Measurements from ENCODE around the gene NKD2.
A peak's percentile ranks its signal among the peaks of the same experiment; 100 is the strongest.
"Not testable (repeated sequence)": the region's sequence is repeated elsewhere in the genome, so short reads cannot be mapped to it uniquely, and the experiment has no call there.

Gene NKD2

DNA sequence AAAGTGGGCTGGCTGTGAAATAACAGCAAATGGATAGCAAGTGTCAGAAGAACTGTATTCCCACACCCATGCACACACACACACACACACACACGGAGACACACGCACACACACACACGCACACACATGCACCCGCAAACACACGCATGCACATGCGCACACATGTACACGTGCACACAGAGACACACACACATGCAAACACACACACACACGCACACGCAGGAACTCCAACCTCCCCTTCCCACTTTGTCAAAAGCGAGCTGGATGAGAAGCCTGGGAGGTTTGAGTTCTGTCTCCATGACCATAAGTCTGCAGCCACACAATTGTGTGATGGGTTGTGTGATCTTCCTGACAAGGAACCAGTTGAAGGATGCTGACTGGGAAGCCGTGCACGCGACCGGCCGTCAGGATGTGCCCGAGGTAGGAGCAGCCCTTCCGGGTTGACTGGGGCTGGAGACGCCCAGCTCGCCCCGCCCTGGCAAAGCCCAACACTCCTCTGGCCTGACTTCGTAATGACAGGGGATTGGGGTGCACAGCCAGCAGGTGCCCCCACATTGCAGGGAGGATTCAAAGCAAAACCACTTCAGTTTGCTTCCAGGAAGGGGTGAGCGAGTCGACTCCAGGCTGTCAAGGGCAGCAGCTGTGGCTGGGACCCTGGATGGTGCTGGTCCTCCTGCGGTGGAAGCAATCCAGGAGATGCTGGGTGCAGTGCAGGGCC lies 29.3 kb upstream of the NKD2 start:
- DNase-seq: no peak

DNA sequence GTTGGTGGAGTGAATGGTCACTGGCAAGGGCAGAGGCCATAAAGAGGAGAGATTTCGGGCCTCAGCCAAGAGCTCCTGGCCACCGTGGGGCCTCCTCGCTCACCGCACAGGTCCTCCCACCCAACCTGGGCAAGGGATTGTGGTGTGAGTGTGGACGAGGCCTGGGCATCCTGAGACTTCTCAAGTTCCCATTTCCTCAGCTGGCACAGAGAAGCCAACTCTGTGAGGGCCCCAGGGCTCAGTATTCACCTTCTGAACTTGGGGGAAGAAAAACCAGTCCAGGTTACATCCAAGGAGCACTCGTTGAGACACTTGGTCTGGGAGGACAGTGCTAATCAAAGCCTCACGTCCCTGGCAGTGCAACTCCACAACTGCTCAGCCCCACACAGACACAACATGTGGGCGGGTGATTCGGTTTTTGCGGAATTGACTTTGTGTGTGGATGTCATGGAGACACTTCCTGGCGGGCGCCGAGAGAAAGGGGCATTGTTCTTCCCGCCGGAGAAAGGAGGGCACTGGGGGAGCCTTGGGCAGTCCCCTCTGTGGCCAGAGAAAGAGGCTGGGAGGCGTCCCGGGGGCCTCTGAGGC lies 28.5 kb upstream of the NKD2 start:
- no peak for DNase-seq

DNA sequence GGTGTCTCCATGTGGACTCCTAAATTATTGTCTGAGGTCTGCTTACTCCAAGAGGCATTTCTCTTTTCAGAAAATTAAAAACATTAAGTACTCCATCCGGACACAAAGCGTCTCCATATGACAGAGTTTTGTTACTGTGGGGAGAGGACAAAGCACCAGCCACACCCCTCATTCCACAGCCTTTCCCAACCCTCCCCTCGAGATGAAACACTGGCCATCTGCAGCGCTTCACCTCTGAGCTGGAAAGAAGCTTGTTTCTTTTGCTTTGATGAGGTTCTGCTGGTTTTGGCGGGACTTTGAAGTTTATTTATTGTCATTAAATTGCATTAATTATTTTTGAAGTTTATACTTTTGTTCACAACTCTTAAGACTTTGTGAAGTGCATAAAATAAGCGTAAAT lies 27.6 kb upstream of the NKD2 start:
- DNase-seq: peak in 1 of 2 experiments; percentile 49

DNA sequence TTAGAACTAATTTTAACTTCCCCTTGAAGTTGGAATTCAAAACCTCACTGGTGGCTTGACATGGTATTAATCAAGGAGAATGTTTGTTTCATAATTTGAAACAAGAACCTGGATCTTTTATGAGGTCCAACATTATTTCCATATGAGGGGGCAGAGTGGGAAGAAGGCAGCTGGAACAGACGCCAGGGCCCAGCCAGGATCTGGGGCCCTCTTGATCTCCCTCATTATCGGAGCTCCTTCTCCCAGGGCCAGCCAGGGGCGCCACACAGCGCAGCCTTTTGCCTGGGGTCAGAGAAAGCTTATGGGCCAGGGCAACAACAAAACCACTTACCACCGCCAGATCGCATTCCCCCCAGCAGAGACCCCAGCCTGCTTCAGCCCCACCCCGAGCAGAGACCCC lies 27.1 kb upstream of the NKD2 start:
- DNase-seq: no peak

DNA sequence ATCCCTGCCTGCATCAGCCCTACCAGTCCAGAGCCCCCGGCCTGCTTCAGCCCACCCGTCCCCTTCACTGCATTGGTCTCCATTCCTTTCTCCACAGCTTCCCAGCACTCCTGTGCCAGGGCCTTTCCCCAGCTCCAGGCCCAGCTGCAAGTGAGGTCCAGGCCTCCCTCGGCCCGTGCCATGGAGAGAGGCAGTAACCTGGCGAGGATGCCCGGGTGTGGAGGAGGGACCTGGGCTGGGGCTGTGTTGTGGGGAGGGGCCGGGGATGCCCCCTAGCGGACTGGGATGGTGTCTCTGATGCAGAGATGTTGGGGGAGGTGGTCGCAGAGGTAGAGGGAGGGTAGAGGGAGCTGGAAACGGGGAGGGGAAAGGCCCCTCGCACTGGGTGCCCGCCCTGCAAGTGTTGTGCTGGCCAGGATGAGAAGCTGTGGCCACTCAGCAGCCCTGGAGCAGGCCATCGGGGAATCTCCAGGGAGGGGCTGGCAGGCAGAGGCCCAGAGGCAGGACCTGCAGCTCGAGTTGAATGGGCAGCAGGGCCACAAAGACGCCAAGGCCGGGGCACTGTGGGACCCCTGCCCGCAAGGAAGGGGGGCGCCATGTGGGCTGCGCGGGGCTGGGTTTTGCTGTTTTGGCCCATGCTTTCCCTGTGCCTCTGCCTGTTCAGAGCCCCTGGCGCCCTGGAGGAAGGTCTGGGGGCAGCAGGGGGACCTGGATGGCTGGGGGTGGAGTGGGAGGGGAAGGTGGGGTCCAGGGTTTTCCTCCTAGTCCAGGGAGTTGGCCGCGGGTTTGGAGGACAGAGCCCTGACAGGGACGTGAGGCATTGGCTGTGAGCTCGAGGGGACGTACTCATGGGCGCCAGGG lies 26.0 kb upstream of the NKD2 start:
- peak in 1 of 2 experiments; percentile 44 for DNase-seq

DNA sequence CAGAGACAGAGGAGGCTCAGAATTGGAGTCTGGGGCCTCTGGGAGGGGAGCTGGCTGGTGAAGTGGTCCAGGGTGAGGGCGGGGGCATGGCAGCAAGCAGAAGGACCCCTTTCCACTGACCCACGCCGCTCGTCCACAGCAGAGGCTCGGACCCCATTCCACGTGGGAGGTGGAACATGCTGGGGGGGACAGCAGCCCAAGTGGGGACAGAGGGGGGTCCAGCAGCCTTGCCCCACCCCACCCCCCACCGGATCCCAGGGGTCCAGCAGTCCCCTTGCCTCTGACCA lies 25.4 kb upstream of the NKD2 start:
- no peak for DNase-seq

DNA sequence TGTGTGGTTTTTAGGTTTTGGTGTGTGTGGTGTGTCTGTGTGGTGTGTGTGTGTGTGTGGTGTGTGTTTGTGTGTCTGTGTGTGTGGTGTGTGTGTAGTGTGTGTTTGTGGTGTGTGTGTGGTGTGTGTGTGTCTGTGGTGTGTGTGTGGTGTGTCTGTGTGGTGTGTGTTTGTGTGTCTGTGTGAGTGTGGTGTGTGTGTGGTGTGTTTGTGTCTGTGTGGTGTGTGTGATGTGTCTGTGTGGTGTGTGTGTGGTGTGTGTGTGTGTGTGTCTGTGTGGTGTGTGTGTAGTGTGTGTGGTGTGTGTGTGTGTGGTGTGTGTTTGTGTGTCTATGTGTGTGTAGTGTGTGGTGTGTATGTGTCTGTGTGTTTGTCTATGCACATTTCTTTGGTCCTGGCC lies 25.0 kb upstream of the NKD2 start:
- no peak for DNase-seq

DNA sequence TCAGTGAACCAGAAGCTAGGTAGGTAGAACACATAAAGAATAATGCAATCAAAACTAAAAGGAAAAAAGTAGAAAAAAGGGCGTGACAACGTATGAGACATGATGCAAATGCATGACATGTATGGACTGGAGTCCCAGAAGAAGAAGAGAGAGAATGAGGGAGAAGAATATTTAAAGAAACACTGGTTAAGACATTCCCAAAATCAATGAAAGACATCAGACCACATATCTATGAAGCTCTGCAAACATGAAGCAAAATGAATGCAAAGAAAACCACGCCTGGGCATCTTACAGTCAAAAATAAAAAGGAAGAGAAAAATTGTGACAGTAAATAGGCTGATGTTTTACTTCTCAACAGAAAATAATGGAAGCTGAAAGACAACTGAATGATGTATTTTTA lies 23.8 kb upstream of the NKD2 start:
- no peak for DNase-seq

DNA sequence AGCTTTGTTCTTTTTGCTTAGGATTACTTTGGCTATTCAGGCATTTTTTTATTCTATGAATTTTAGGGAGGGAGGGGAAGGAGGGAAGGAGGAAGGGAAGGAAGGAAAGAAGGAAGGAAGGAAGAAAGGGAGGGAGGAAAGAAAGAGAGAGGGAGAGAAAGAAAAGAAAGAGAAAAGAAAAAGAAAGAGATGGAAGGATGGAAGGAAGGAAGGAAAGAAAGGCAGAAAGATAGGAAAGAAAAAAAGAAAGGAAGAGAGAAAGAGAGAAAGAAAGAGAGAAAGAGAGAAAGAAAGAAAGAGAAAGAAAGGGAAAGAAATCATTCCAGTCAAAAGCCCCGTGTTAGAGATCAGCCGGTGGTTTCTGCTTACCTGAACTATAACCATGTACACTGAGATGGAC lies 20.8 kb upstream of the NKD2 start:
- no peak for DNase-seq

DNA sequence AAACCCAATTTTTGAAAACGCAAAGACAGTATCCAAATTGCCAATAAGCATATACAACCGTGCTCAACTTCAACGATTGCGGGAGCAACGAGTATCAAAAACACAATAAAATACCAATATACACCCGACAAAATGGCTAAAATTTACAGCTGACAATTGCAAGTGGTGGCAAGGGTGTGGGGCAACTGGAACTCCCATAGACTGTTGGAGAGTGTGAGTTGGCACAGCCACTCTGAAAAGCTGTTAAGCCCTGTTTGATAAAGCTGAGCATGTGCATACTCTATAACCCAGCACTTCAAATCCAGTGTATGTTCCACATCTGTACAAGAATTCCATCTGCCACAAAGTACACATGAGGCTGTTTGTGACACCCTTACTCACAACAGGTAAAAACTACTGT lies 20.3 kb upstream of the NKD2 start:
- no peak for DNase-seq

DNA sequence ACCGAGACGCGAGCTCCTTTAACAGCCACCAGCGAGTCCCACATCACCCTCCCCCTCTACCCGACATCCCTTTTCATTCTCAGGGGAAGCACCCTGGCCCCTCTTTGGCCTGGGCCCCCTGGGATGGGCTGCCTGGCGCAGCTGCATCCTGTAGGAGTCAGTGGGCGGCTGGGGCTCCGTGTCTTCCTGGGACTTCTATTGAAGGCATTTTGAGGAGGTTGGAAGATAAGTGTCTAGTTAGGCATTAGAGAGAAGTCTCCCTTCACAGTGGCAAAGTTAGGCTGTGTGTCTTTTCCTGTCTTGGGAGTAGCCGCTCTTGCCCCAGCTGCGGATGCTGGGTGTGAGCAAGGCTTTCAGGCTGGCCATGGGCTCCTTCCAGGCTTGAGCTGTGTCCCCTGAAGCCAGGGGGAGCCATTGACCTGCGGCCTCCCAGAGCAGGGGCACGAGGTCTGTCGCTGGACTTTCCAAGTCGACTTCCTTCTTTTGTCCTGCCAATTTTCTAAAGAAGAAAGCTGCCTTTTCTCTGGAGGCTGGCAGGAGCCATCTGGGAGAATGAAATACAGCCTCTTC lies 18.6 kb upstream of the NKD2 start:
- DNase-seq: no peak

DNA sequence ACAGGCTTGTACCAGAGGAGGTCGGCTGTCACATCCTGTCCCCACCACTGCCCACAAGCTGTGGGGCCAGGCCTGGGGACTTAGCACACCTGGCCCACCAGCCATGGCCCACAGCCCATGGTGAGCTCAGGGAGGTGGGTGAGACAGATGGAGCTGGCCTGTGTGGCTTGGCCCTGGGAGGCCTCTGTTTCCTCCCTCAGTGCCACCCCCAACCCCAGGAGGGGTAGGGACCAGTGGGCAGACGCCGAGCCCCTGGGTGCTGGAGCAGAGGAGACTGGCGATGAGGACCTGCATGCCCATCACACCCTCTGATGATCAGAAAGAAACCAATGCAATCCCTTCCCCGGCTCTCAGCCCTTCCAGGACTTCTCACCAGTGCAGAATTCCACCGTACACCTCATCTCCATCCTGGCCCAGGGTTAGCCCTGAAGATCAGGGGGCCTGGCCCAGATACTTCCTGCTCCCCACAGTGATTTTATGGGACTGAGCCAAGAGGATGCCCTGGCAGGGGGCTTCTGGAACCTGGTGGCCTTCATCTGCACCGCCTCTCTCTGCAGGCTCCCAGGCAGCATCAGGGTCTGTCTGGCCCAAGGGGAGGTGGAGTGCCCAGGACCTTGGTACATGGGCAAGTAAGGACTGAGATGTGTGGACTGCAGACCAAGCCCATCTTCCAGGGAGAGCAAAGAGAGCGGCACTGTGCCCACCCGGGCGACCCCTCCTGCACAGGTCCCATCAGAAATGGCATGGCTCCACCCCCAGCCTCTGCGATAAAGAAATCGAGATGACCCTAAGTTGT lies 16.9 kb upstream of the NKD2 start:
- DNase-seq: no peak

DNA sequence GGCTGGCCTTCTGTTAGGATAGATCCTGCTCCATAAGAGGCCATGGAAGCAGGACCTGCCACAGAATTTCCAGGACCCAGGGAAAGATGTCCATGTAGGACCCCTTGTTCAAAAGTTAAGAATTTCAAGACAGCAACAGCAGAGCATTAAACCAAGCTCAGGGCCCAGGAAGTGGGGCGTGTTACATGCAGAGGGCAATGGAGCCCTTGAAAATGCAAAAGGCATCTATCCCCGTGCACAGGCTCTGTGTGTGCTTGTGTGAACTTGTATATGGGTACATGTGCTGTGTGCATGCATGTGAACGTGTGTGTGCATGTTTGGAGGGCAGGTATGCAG lies 14.4 kb upstream of the NKD2 start:
- no peak for DNase-seq

DNA sequence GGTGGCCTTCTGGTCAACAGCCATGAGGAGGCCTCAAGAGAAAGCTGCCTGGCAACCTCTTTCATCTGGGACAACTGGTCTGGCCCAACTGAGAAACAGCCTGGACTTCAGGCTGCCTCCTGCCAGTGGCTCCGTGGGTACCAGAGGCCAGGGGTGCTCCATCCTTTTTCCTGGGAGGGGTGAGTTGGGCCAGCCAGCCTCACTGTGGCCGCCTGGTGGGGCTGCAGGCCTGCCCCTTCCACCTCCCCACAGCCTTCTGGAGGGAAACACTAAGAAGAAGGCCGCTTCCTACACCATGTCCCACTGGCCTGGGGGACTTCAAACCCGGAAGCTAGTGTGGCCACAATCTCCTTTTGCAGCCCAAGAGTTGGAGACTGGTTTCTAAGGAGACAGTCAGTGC lies 13.8 kb upstream of the NKD2 start:
- no peak for DNase-seq

DNA sequence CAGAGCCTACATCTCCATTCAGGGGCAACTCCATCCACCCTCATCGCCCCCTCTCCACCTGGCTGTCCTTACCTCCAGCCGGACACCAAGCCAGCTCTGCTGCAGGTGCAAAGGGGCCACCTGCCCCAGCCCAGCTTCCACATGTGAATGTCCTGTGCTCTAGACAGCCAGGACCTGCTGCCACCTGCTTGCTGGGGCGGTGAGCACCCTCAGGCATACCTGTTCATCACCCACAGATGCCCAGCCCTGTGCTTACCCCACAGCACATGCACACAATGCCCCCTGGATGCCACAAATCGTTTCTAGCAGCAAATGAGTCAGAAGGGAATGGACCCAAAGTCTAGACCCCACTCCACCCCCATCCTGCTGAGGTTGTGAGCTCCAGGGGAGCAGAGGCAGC lies 13.3 kb upstream of the NKD2 start:
- DNase-seq: no peak

DNA sequence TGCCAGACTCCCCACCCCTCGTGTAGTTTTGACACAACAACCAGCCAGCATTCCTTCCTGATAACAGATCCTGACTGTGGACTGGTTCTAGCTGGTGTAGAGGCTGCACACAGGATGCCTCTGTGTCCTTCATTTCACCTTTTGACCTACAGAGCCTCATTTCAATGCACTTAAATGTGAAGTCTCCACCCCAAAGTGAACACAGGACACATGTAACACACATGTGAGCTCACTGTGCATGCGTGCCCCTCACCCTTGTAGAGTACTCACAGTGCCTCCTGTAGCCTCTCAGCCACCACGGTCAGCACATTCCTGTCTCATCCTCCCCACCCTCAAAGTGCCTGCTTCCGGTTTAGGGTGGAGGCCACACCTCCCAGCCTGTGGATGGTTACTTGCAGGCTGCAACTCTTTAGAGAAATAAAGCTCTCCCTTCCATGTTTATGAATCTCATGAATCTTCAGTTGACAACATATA lies 11.6 kb upstream of the NKD2 start:
- DNase-seq: no peak

DNA sequence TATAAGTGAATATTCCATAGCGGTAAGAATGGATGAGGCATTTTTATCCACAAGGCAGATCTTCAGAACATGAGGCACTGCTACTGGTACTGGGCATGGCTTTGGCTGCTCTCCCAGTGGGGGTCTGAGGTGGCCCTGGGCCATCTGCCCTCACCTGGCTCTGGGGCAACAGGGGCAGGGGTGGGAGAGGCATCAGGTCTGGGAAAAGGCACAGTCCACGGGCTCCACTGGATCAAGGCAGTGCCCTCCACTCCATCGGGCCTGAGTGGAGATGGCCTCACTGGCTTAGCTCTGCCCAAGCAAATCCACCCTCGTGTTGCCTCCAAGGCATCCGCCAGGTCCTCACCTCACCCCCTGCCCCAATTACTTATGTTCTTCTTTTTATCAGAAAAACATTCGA lies 10.9 kb upstream of the NKD2 start:
- no peak for DNase-seq

DNA sequence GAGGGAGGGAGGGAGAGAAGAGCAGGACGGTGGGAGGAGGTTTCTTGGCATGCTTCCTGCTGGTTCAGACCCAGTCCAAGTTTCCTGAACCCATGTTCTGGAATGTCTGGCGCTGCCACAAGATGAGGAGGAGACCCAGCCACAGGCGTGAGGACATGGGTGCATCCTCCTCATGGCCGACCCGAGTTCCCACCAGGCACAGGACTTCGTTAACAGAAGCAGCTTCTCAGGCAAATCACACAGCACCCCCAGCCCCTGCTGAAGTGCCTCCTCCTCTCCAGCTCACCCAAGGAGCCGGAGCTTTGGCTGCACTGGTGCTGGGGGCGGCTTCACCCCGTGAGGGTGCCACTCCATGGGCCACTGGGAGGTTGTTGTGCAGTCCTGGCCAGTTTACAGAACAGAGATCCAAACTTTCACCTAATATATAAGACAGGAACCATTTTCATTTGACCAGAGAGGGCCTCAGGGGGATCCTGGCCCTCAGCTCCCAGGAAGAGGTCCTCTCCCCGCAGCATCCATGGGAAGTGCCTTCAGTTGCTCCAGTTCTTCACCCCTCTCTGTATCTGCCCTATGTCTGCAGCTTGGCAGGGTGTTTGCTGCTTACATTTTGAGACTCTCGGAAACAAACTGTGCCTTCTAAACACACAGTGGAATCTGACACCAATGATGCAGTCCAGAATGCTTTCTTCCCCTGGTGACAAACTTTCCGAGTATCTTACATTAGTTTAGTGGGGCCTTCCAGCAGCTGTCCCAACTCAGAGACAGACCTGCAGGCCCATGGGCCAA lies 10.2 kb upstream of the NKD2 start:
- DNase-seq: no peak

DNA sequence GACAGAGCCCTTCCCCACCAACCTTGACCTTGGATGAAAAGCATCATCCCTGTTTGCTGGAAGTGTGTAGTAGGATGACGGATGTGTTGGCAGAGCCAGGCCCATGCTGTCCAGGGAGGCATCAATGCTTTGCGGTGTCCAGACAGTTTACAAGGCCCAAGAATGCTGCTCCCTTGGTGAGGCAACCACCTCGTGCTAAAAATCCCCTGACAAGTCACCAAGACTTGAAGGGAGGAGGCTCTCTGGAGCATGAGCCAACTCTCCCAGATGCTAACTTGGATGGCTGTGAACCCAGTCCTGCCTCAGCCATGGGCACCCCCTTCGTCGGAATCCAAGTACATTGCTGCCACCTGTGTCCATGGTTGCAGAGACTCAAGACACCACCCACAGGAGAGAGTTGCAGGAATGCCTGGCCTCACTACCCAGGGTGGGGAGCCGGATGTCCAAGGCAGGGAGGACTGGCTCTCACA lies 9.5 kb upstream of the NKD2 start:
- DNase-seq: no peak

DNA sequence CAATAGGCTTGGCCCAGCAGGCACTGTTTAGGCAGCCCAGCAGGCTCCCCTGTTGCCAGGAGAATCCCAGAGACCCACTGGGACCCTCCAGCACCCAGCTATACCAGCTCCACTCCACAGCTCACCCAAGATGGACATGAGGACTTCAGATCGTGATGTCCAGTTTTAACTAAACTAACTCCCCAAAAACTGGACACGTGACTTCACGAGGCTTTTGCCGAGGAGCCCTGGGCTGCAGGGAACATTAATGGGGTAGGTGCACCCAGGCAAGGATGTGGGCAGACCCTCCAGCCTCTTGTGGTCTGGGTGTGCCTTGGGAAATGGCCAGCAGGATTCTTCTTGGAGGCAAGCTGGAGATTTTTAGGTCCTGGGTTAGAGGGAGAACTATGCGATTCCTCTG lies 8.9 kb upstream of the NKD2 start:
- no peak for DNase-seq

DNA sequence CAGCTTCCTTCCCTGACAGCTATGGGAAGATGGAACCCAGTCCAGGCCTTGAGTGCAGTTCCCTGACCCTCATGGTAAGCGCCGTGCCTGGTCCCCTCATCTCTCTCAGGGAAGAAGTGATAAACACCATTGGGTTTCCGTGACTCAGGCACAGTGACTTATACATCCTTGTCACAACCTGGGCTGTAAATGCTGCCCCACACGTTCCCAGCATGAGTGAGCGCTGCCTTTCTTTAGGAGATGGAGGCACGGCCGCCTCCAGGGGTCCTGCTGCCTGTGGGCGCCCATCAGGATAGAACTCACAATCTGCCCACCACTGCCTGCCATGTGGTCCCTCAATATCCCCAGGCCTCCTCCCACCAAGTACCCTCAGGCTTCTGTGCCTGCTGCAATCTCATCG lies 8.3 kb upstream of the NKD2 start:
- no peak for DNase-seq

DNA sequence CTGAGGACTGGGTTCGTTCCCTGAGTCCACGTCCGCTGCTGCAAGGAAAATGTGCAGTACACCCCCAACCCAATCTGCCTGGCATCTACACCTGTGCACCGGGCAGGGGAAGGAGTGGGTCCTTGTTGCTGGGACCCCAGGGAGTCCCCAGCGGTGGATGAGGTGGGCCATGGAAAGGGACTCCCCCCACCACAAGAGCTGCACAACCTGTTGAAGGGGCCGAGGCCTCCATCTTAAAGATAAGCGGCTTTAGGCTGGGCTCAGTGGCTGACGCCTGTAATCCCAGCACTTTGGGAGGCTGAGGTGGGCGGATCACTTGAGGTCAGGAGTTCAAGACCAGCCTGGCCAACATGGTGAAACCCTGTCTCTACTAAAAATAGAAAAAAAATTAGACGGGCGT lies 7.8 kb upstream of the NKD2 start:
- DNase-seq: not testable (repeated sequence)
